Muscle layer of duodenum (tissue), 2 donors: ENCODE measurements around the gene NTM.

Experiments used
- H3K27ac ChIP-seq: one replicate; pipeline ENCODE4 v1.7.0; 2013; ENCODE audit warnings: mild to moderate bottlenecking, low read length
- H3K27me3 ChIP-seq: one replicate; pipeline ENCODE4 v1.7.0; 2013; ENCODE audit warnings: low read depth, mild to moderate bottlenecking, control low read depth, low read length
- H3K36me3 ChIP-seq, 2 donors: one replicate each; pipeline ENCODE4 v1.7.0; 2013; ENCODE audit warnings: low read length in 2 of 2, control low read depth in 1 of 2, mild to moderate bottlenecking in 1 of 2; ENCODE audit not compliant: insufficient read depth in 2 of 2, control insufficient read depth in 1 of 2
- H3K4me1 ChIP-seq, 2 donors: one replicate each; pipeline ENCODE4 v1.7.0; 2013; ENCODE audit warnings: low read length in 2 of 2, mild to moderate bottlenecking in 2 of 2, control low read depth in 1 of 2, moderate library complexity in 1 of 2; ENCODE audit not compliant: insufficient read depth in 2 of 2, control insufficient read depth in 1 of 2
- H3K4me3 ChIP-seq, 2 donors: one replicate each; pipeline ENCODE4 v1.7.0; 2013; ENCODE audit warnings: low read length in 2 of 2, low read depth in 1 of 2, mild to moderate bottlenecking in 1 of 2
- H3K9me3 ChIP-seq, 2 donors: one replicate each; pipeline ENCODE4 v1.7.0; 2013; ENCODE audit warnings: low read length in 2 of 2, control low read depth in 1 of 2, mild to moderate bottlenecking in 1 of 2; ENCODE audit not compliant: control insufficient read depth in 1 of 2
- donor health status: healthy.

NTM gene

DNA sequence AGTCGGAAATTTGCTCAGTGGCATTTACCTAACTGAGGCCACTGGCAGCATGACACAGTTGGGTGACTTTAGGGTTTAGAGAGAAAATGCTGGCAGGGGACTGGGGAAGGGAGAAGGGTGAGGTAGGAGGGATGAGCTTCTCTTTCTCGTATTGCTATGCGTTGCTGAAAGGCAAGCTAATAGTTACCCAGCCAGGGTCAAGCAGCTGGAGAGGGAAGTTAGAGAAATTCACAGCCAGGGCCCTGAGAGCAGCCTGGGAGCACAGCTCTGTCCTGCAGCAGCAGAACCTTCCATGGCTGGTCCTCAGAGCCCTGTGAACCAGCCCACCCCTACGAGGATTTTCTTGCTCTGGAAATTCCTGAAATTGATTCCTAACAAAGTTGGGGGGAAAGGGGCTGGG, 679.6 kb downstream of the NTM start:
- H3K4me1 ChIP-seq, result peaks cover 0 to 11% of the 10 kb centered on the region in 2 donors

DNA sequence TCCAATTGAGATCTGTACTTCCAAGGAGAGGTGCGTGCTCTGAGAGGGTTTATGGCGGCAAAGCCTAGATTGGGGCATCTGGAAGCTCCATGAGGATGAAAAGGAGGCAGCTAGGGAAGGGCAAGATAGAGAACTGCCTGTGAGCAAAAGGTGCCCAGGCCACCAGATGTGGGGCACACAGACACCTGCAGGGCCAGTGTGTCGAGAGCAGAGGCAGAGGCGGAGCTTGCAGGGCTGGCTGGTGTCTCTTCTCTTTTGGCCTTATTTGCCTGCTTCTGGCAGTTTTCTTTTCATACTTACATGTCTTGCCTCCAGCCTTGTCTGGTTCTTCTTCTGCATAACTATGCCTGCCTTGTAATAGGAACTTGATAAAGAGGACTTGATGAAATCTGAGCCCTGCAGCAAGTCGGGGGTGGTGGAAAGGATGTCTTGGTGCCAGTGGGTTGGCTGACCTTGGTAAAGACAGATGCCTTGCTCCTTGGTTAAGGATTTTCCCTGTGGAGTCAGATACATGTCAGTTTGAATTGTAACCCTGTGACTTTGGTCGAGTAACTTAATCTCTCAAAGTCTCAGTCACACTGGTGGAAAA, 680.3 kb downstream of the NTM start:
- Histone ChIP-seq H3K9me3 (no peaks in the 10 kb centered on the region), H3K27ac (no peak overlapping the region), H3K4me3 (no peak overlapping the region), H3K27me3 (no peaks in the 10 kb centered on the region), H3K4me1 (peaks cover 0 to 10% of the 10 kb centered on the region in 2 donors), H3K36me3 (no peaks in the 10 kb centered on the region)

More for the DNA sequence above, 679.6 kb downstream of the NTM start:
- Histone ChIP-seq H3K27me3 (no peaks in the 10 kb centered on the region), H3K9me3 (no peaks in the 10 kb centered on the region), H3K27ac (no peak overlapping the region), H3K4me3 (no peak overlapping the region), H3K36me3 (no peaks in the 10 kb centered on the region)

DNA sequence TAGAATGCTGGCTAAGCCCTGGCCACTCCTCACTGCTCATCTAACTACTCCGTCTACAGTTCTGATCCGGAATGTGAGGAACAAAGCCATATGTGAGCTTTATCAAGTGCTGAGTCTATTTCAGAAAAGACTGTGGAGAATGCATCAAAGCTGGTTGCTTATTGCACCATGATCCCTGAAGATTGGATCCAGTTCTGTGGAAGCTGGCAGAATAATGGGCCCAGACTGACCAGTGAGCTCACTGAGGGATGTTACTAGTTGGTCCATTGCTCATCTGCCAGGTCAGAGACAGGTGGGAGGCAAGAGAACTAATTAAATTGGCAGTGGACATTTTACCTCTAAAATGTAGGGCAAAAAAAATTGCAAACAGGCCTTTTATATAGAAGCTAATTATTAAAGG, 681.3 kb downstream of the NTM start:
- no peaks in the 10 kb centered on the region for H3K36me3 ChIP-seq
- H3K27ac ChIP-seq, result no peak overlapping the region
- no peak overlapping the region for H3K4me3 ChIP-seq
- no peaks in the 10 kb centered on the region for H3K27me3 ChIP-seq
- H3K9me3 ChIP-seq, result no peaks in the 10 kb centered on the region
- peaks cover 0 to 7% of the 10 kb centered on the region in 2 donors for H3K4me1 ChIP-seq

DNA sequence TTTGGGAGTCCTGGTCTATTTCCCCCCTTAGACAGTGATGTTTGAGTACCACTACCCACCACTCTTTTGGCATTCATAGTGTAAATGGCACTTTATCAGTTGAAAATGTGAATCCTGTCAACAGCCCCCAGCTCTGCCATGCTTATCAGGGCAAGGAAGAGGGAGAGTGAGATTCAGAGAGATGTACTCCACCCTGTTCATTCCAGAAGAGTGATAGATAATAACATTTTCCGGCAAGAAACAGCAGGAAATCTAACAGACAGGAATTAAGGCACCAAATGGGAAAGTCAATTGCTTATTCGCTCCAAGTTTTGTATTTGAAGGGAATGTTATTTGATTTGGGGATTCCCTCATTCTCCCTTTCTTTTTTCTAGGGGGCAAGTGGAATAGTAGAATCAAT, 681.9 kb downstream of the NTM start:
- H3K27me3 ChIP-seq, result no peaks in the 10 kb centered on the region
- H3K9me3 ChIP-seq, result no peaks in the 10 kb centered on the region
- H3K4me1 ChIP-seq, result peaks cover 0 to 7% of the 10 kb centered on the region in 2 donors

DNA sequence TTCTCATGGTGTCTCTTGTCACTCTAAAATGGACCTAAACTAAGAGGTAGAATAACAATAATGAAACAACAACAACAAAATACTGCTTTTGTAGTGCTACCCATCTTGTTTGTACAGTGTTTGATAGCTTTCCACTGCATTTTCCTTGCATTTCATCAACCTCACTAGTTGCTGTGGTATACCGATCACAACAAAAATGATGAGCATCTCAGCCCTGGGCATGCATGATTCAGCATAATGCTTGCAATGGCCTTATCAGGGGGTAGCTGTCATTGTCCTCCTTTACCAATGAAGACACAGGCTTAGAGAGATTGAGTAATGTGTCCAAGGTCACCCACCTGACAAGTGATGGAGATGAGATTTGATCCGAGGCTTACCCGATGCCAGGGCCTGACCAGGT, 682.5 kb downstream of the NTM start:
- Histone ChIP-seq H3K9me3 (no peaks in the 10 kb centered on the region), H3K36me3 (no peaks in the 10 kb centered on the region), H3K4me3 (no peak overlapping the region), H3K4me1 (peaks cover 0 to 7% of the 10 kb centered on the region in 2 donors), H3K27ac (no peak overlapping the region), H3K27me3 (no peaks in the 10 kb centered on the region)

More for the DNA sequence above, 681.9 kb downstream of the NTM start:
- Histone ChIP-seq H3K4me3 (no peak overlapping the region), H3K36me3 (no peaks in the 10 kb centered on the region), H3K27ac (no peak overlapping the region)

DNA sequence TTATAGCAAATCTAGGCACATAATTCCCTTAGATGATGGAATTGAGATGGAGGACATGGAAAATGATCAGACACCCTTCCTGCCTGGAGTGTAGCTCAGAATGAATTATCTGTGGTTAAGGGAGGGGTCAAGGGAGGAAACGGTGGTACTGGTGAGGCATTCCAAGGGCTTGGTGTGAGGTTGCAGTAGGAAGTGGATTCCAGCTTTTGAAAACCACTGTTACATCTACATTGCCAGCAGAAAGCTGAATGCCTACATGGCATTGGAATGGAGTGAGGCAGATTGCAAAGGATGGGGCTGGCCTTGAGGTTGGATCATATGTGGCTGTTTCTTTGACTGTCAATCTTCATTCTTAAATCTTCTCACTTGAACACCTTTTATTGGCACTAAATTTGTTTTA, 684.4 kb downstream of the NTM start:
- Histone ChIP-seq H3K36me3 (no peaks in the 10 kb centered on the region), H3K27ac (no peak overlapping the region), H3K4me3 (no peak overlapping the region), H3K4me1 (peaks cover 0 to 7% of the 10 kb centered on the region in 2 donors), H3K9me3 (no peaks in the 10 kb centered on the region), H3K27me3 (no peaks in the 10 kb centered on the region)

DNA sequence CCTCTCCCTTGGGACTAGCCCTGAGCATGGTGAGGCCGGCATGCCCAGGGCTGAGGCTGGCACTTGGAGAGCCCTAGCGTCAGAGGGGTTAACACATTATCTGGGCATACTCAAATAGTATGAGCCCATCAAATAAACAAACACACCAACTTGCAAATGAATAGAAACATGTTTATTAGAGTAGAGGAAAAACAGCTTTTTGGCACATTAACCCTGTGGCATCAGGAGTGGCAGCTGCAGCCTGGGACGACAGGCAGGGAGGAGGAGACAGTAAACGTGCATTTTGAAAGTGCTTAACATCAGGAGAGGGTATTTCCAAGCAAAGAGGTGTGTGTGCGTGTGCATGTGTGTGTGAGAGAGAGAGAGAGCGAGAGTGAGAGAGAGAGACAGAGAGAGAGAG, 684.9 kb downstream of the NTM start:
- no peaks in the 10 kb centered on the region for H3K9me3 ChIP-seq

DNA sequence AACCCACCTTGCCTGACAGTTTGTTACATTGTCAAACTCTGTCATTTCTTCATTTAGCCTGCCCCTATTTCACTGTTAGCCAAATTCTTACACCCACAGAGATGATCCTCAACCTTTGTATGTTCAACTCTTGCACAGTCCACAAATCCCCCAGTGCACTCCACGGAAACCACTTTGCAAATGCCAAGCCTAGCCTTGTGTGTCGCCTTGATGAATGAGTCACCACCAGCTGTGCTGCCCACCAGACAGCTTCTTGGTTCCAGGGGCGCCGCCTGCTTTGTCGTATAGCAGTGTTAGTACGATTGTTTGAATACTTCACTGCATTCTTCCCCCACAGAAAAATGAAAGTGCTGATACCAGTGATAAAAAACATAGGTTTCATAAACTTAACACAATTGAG, 686.3 kb downstream of the NTM start:
- Histone ChIP-seq H3K9me3 (no peaks in the 10 kb centered on the region), H3K4me1 (no peaks in the 10 kb centered on the region), H3K27me3 (no peaks in the 10 kb centered on the region), H3K4me3 (no peak overlapping the region), H3K36me3 (no peaks in the 10 kb centered on the region), H3K27ac (no peak overlapping the region)

More for the DNA sequence above, 684.9 kb downstream of the NTM start:
- Histone ChIP-seq H3K27me3 (no peaks in the 10 kb centered on the region), H3K27ac (no peak overlapping the region), H3K36me3 (no peaks in the 10 kb centered on the region), H3K4me3 (no peak overlapping the region), H3K4me1 (peaks cover 0 to 3% of the 10 kb centered on the region in 2 donors)

DNA sequence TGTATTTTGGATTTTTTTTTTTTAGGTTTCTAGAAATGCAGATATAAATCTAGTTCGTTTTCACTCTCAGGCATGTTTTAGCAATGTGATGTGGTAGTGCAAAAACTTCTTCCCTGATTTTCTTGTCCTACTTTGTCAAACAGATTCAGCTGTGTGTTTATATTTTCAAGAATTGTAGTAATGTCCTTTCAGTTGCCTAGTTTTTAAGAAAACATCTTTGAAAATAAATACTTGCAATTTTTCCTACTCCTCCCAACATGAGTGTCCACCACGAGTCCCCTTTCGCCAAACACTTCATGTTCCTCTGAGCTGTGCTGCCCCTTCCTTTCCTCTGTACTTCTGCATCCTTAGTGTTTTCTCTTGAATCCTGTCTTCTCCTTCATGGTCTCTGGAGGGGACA, 686.9 kb downstream of the NTM start:
- Histone ChIP-seq H3K9me3 (no peaks in the 10 kb centered on the region), H3K27me3 (no peaks in the 10 kb centered on the region), H3K4me1 (no peaks in the 10 kb centered on the region), H3K36me3 (no peaks in the 10 kb centered on the region), H3K27ac (no peak overlapping the region), H3K4me3 (no peak overlapping the region)

DNA sequence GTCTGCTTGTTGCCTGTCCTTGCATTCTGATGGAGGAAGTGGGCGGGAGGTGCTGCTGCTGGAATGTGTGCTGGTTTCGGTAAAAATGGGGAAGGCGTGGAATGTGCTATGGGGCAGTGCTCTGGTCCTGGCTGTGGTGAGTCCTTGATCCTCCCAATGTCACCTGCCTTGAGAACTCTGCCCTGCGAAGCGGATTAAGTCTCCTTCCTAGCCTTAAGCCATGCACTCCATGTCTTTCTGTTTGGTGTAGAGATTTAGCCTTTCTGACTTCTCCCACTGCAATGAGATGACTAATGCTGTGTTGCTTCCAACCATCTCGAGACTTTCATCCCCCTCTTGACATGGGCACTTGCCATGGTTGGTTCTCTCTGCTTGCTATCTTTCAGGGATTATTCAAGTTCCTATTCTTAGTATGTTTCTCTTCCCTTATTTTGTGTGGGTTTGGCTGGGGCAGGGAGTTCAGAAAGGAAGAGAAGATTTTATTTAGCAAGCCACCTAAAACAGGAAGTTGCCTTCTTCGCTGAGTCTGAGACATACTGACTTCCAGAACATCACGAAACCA, 687.9 kb downstream of the NTM start:
- no peak overlapping the region for H3K4me3 ChIP-seq
- H3K4me1 ChIP-seq, result no peaks in the 10 kb centered on the region
- no peaks in the 10 kb centered on the region for H3K9me3 ChIP-seq
- H3K27me3 ChIP-seq, result no peaks in the 10 kb centered on the region
- no peaks in the 10 kb centered on the region for H3K36me3 ChIP-seq
- H3K27ac ChIP-seq, result no peak overlapping the region

DNA sequence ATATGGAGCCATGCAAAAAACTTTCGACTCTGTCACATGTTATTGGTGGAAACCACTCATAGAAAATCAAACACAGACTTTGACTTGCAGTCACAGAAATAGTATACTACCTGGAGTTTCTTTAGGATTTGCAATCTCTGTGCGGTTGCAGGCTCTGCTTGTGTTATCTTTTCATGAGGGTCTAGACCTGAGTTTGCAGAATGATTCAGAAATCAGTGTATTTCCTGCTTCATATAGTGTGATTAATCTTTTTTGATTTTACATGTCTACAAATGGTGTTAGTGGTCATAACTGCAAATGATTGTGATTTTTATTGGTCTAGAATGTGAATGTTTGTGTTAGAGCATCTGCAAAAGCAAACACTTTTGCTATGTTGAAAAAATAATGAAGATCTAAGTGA, 690.2 kb downstream of the NTM start:
- H3K9me3 ChIP-seq, result no peaks in the 10 kb centered on the region
- H3K4me3 ChIP-seq, result no peak overlapping the region
- H3K36me3 ChIP-seq, result no peaks in the 10 kb centered on the region
- no peaks in the 10 kb centered on the region for H3K27me3 ChIP-seq
- H3K4me1 ChIP-seq, result no peaks in the 10 kb centered on the region
- H3K27ac ChIP-seq, result no peak overlapping the region

DNA sequence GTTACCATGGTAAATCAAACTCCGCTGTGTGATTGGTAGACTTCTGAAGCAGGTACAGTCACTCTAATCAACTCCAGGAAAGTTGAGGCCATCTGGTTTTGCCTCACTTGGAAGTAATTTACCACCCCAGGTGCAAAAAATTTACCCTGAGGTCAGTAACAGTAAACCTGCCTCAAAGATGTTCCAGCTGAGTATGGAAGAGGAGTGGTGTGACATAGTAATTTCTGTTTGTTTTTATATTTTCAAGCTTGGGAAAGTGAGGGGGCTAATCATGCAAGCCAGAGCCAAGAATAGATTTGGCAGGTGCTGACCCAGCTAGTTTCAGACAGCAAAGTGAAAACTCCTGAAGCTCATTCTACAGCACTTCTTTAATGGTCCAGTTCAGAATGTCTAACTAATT, 691.6 kb downstream of the NTM start:
- H3K9me3 ChIP-seq, result no peaks in the 10 kb centered on the region
- no peak overlapping the region for H3K27ac ChIP-seq
- H3K4me3 ChIP-seq, result no peak overlapping the region
- no peaks in the 10 kb centered on the region for H3K4me1 ChIP-seq
- no peaks in the 10 kb centered on the region for H3K36me3 ChIP-seq
- H3K27me3 ChIP-seq, result no peaks in the 10 kb centered on the region
